ENCODE results near the gene SERINC2. TPM values are rescaled to one million over a fixed set of nuclear protein-coding genes. Genes with fewer than 3 reads are reported as not detected.

Gene SERINC2
- total and polyA plus RNA-seq, 9 of the 15 experiments (the other 6 are each of a cell fraction or from before 2014, with no cell fraction given) = 0.07 to 1.2 (median 0.70) TPM; not detected in 2

DNA sequence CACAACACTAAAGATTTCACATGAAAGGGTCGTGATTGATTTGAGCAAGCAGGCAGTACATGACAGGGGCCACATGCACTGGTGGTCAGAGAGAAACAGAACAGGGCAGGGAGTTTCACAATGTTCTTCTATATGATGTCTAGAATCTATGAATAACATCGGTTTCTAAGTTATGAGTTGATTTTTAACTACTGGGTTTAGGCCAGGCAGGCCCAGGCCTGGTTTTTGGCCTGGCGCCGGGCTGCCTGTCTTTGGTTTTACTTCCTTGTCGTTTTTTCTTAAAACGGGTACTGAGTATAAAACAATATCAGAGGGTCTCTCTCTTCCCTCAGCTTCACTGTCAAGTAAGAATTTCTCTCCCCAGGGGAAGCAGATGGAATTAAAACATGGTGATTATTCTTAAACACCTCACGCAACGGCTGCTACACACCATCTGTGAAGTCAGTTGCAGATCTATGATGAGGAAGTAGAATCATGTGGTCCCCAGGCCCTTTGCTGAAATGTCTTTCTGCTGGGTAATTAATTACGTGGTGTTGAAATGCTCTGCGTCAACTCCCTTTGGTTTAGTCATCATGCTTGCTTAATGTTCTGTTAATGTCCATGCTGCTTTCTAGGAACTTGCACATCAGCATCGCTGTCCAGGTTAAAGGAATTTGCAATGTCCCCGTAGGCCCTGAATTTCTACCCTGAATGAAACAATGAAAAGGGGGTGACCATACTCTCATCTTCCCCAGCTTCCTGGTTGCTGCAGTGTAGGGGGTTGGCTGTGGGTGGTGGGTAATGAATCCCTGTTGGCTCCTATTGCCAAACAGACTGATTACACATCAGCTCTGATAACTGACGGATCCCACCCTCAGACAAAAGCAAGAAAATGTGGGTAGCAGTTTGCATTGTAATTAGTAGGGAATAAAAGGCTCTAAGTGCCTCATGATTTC lies 70.3 kb downstream of the SERINC2 start (continued):
- TF ChIP-seq, protein P1, sequence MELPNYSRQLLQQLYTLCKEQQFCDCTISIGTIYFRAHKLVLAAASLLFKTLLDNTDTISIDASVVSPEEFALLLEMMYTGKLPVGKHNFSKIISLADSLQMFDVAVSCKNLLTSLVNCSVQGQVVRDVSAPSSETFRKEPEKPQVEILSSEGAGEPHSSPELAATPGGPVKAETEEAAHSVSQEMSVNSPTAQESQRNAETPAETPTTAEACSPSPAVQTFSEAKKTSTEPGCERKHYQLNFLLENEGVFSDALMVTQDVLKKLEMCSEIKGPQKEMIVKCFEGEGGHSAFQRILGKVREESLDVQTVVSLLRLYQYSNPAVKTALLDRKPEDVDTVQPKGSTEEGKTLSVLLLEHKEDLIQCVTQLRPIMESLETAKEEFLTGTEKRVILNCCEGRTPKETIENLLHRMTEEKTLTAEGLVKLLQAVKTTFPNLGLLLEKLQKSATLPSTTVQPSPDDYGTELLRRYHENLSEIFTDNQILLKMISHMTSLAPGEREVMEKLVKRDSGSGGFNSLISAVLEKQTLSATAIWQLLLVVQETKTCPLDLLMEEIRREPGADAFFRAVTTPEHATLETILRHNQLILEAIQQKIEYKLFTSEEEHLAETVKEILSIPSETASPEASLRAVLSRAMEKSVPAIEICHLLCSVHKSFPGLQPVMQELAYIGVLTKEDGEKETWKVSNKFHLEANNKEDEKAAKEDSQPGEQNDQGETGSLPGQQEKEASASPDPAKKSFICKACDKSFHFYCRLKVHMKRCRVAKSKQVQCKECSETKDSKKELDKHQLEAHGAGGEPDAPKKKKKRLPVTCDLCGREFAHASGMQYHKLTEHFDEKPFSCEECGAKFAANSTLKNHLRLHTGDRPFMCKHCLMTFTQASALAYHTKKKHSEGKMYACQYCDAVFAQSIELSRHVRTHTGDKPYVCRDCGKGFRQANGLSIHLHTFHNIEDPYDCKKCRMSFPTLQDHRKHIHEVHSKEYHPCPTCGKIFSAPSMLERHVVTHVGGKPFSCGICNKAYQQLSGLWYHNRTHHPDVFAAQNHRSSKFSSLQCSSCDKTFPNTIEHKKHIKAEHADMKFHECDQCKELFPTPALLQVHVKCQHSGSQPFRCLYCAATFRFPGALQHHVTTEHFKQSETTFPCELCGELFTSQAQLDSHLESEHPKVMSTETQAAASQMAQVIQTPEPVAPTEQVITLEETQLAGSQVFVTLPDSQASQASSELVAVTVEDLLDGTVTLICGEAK (IDR thresholded peaks at IDR 0.05) = 0 out of 2 replicates have a peak, but pooled peaks have one; percentile 27
- TF ChIP-seq, protein P1 (CRISPR knock-in tag; IDR thresholded peaks at IDR 0.05) = no peak
- no peak for TF ChIP-seq POLR3G (IDR thresholded peaks at IDR 0.05; ENCODE audit: extremely low read depth, insufficient read length, insufficient replicate concordance)
- TF ChIP-seq XRCC5 (IDR thresholded peaks at IDR 0.05; ENCODE audit: low read depth, low read length) = no peak
- TF ChIP-seq, protein P2, sequence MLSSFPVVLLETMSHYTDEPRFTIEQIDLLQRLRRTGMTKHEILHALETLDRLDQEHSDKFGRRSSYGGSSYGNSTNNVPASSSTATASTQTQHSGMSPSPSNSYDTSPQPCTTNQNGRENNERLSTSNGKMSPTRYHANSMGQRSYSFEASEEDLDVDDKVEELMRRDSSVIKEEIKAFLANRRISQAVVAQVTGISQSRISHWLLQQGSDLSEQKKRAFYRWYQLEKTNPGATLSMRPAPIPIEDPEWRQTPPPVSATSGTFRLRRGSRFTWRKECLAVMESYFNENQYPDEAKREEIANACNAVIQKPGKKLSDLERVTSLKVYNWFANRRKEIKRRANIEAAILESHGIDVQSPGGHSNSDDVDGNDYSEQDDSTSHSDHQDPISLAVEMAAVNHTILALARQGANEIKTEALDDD (IDR thresholded peaks at IDR 0.05) = peak; percentile 89
- no peak for TF ChIP-seq FUS (optimal IDR thresholded peaks at IDR 0.05; ENCODE audit: low read depth, low read length)
- TF ChIP-seq CBFA2T3 (IDR thresholded peaks at IDR 0.05) = peak; percentile 41; the same call in 1 of the 2 replicates
- TF ChIP-seq, protein P3, sequence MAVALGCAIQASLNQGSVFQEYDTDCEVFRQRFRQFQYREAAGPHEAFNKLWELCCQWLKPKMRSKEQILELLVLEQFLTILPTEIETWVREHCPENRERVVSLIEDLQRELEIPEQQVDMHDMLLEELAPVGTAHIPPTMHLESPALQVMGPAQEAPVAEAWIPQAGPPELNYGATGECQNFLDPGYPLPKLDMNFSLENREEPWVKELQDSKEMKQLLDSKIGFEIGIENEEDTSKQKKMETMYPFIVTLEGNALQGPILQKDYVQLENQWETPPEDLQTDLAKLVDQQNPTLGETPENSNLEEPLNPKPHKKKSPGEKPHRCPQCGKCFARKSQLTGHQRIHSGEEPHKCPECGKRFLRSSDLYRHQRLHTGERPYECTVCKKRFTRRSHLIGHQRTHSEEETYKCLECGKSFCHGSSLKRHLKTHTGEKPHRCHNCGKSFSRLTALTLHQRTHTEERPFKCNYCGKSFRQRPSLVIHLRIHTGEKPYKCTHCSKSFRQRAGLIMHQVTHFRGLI (CRISPR knock-in tag; IDR thresholded peaks at IDR 0.05) = 0 out of 2 replicates have a peak, but pooled peaks have one; percentile 41
- no peak for TF ChIP-seq ZSCAN32 (CRISPR knock-in tag; IDR thresholded peaks at IDR 0.05)
- no peak; the same call in 1 of the 2 replicates for TF ChIP-seq ZNF444 (CRISPR knock-in tag; IDR thresholded peaks at IDR 0.05)
- no peak for TF ChIP-seq ZKSCAN3 (CRISPR knock-in tag; IDR thresholded peaks at IDR 0.05)
- TF ChIP-seq, protein P4, sequence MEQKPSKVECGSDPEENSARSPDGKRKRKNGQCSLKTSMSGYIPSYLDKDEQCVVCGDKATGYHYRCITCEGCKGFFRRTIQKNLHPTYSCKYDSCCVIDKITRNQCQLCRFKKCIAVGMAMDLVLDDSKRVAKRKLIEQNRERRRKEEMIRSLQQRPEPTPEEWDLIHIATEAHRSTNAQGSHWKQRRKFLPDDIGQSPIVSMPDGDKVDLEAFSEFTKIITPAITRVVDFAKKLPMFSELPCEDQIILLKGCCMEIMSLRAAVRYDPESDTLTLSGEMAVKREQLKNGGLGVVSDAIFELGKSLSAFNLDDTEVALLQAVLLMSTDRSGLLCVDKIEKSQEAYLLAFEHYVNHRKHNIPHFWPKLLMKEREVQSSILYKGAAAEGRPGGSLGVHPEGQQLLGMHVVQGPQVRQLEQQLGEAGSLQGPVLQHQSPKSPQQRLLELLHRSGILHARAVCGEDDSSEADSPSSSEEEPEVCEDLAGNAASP (IDR thresholded peaks at IDR 0.05) = no peak
- TF ChIP-seq, protein P5, sequence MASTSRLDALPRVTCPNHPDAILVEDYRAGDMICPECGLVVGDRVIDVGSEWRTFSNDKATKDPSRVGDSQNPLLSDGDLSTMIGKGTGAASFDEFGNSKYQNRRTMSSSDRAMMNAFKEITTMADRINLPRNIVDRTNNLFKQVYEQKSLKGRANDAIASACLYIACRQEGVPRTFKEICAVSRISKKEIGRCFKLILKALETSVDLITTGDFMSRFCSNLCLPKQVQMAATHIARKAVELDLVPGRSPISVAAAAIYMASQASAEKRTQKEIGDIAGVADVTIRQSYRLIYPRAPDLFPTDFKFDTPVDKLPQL (IDR thresholded peaks at IDR 0.05; ENCODE audit: extremely low read depth, insufficient read length) = no peak

All from K562 (cell line).